ENCODE data around the gene POLDIP2.

GRCh38 chr17:28338056-28338768 is 19.1 kb downstream of the POLDIP2 start:
- no peak for TF ChIP-seq CTCF (IDR thresholded peaks at IDR 0.05)
- no peak for TF ChIP-seq EZH2phosphoT487 (IDR thresholded peaks at IDR 0.05; ENCODE audit: borderline replicate concordance, low read depth)
- no peak for TF ChIP-seq NRF1 (IDR thresholded peaks at IDR 0.05; ENCODE audit: low read depth, low read length)
- no peak for TF ChIP-seq ZBTB33 (IDR thresholded peaks at IDR 0.05; ENCODE audit: borderline replicate concordance, low read depth)
- TF ChIP-seq NFIC (IDR thresholded peaks at IDR 0.05; ENCODE audit: borderline replicate concordance) = no peak

Measured in SK-N-SH (cell line).